HG03095 (cell line): ENCODE results near the gene CSGALNACT2.
"Not testable (repeated sequence)": the region's sequence is repeated elsewhere in the genome, so short reads cannot be mapped to it uniquely, and the experiment has no call there.

Source experiments
- ATAC-seq: cut with Tn5 transposase; IDR thresholded peaks from one replicate; pipeline ENCODE4 v1.9.1; 2021; ENCODE audit warnings: moderate library complexity; ENCODE audit not compliant: unreplicated experiment

The CSGALNACT2 gene

GRCh38 chr10:43176271-43176670, 38.0 kb downstream of the CSGALNACT2 start:
- no peak for ATAC-seq

GRCh38 chr10:43177595-43177994, 39.4 kb downstream of the CSGALNACT2 start:
- no peak for ATAC-seq

- ATAC-seq = no peak
Observed at GRCh38 chr10:43181146-43181545, 42.9 kb downstream of the CSGALNACT2 start.

- not testable (repeated sequence) for ATAC-seq
Observed at GRCh38 chr10:43183764-43184163, 45.5 kb downstream of the CSGALNACT2 start.

GRCh38 chr10:43186150-43186549, 47.9 kb downstream of the CSGALNACT2 start:
- ATAC-seq = no peak

GRCh38 chr10:43187213-43187612, 49.0 kb downstream of the CSGALNACT2 start:
- ATAC-seq = no peak

GRCh38 chr10:43188702-43189101, 50.5 kb downstream of the CSGALNACT2 start:
- ATAC-seq = no peak

- ATAC-seq = no peak
Observed at GRCh38 chr10:43190289-43190688, 52.0 kb downstream of the CSGALNACT2 start.

- ATAC-seq = no peak
Observed at GRCh38 chr10:43190775-43191174, 52.5 kb downstream of the CSGALNACT2 start.

- ATAC-seq = no peak
Observed at GRCh38 chr10:43192884-43193283, 54.6 kb downstream of the CSGALNACT2 start.

- no peak for ATAC-seq
Observed at GRCh38 chr10:43193496-43194080, 55.3 kb downstream of the CSGALNACT2 start.

- no peak for ATAC-seq
Observed at GRCh38 chr10:43194266-43194665, 56.0 kb downstream of the CSGALNACT2 start.

- ATAC-seq = no peak
Observed at GRCh38 chr10:43194859-43195258, 56.6 kb downstream of the CSGALNACT2 start.

- ATAC-seq = no peak
Observed at GRCh38 chr10:43195557-43195956, 57.3 kb downstream of the CSGALNACT2 start.

GRCh38 chr10:43196131-43196980, 58.1 kb downstream of the CSGALNACT2 start:
- no peak for ATAC-seq

- no peak for ATAC-seq
Observed at GRCh38 chr10:43196981-43197833, 59.0 kb downstream of the CSGALNACT2 start.

- no peak for ATAC-seq
Observed at GRCh38 chr10:43197834-43198681, 59.8 kb downstream of the CSGALNACT2 start.

- no peak for ATAC-seq
Observed at GRCh38 chr10:43198682-43199005, 60.4 kb downstream of the CSGALNACT2 start.

GRCh38 chr10:43199088-43199683, 60.9 kb downstream of the CSGALNACT2 start:
- no peak for ATAC-seq
